H1 (cell line): ENCODE data around the gene MPP2. TPM values are rescaled to one million over a fixed set of nuclear protein-coding genes. Genes with fewer than 3 reads are reported as not detected.

Experiments used
- CTCF ChIA-PET: fragments of 300-600 bp; sonication (Branson Sonifier 250); formaldehyde crosslinking; loops from one replicate; lab custom pipeline; 2021; ENCODE audit not compliant: partially characterized antibody; lab: Charles Lee
- POLR2A ChIA-PET: fragments of 300-600 bp; sonication (Branson Sonifier 250); formaldehyde crosslinking; loops from one replicate; lab custom pipeline; 2021; ENCODE audit warnings: inconsistent platforms; ENCODE audit not compliant: partially characterized antibody; lab: Charles Lee
- DNase-seq, 2 experiments: peaks; one replicate each; pipeline versions ENCODE4 v3.0.0 to v3.0.0-alpha.2; 2010 to 2022; ENCODE audit warnings: low spot score in 2 of 2, low read depth in 1 of 2, mixed read lengths in 1 of 2
- FAIRE-seq: peaks from 2 replicates; lab custom pipeline; 2011; peaks lifted over from hg19 to GRCh38; lab: Jason Lieb, UNC
- H2AFZ ChIP-seq: 2 replicates; pipeline ENCODE4 v1.8.1; 2012; ENCODE audit warnings: low read length, inconsistent platforms
- H2AK5ac ChIP-seq: 2 replicates; pipeline ENCODE4 v1.6.1; 2013; ENCODE audit warnings: low read depth, low read length
- H2BK120ac ChIP-seq: replicated peaks from 2 replicates; pipeline ENCODE3; 2013; ENCODE audit warnings: low read depth, low read length, inconsistent platforms
- H2BK12ac ChIP-seq: 2 replicates; pipeline ENCODE4 v1.6.1; 2013; ENCODE audit warnings: low read depth, low read length
- H2BK15ac ChIP-seq: 2 replicates; pipeline ENCODE4 v1.6.1; 2013; ENCODE audit warnings: low read length
- H2BK20ac ChIP-seq: 2 replicates; pipeline ENCODE4 v1.6.1; 2013; ENCODE audit warnings: low read length
- H2BK5ac ChIP-seq: 2 replicates; pipeline ENCODE4 v1.6.1; 2013; ENCODE audit warnings: low read depth, low read length
- H3K14ac ChIP-seq: 2 replicates; pipeline ENCODE4 v1.6.1; 2013; ENCODE audit warnings: inconsistent platforms; ENCODE audit not compliant: insufficient read length
- H3K18ac ChIP-seq: 2 replicates; pipeline ENCODE4 v1.6.1; 2013; ENCODE audit warnings: low read length; ENCODE audit errors: extremely low read depth
- H3K23ac ChIP-seq: 2 replicates; pipeline ENCODE4 v1.6.1; 2013; ENCODE audit warnings: inconsistent platforms; ENCODE audit not compliant: insufficient read length
- H3K23me2 ChIP-seq: 2 replicates; pipeline ENCODE4 v1.6.1; 2013; ENCODE audit warnings: low read depth, low read length
- H3K27ac ChIP-seq: 2 replicates; pipeline ENCODE4 v1.6.1; 2011; ENCODE audit warnings: low read depth, low read length, inconsistent platforms
- H3K27me3 ChIP-seq, 4 experiments: replicated peaks in 1 of 4; 1 replicate in 1 of 4; 2 replicates in 3 of 4; pipeline versions ENCODE4 v1.6.1 to v1.8.1; 2011 to 2013; ENCODE audit warnings: low read length in 3 of 4, mild to moderate bottlenecking in 3 of 4, inconsistent platforms in 2 of 4, mixed read lengths in 2 of 4, moderate library complexity in 1 of 4; ENCODE audit not compliant: control insufficient read depth in 3 of 4, insufficient read depth in 3 of 4; ENCODE audit errors: extremely low read depth in 1 of 4
- H3K36me3 ChIP-seq, 4 experiments: 2 replicates each; pipeline versions ENCODE4 v1.6.1 to v1.8.1; 2011 to 2013; ENCODE audit warnings: mild to moderate bottlenecking in 4 of 4, low read length in 3 of 4, moderate library complexity in 2 of 4, control low read depth in 1 of 4, inconsistent platforms in 1 of 4; ENCODE audit not compliant: insufficient read depth in 4 of 4, control insufficient read depth in 2 of 4
- H3K4ac ChIP-seq: replicated peaks from 2 replicates; pipeline ENCODE3; 2013; ENCODE audit warnings: low read length, low read depth, mixed read lengths, inconsistent platforms; ENCODE audit not compliant: insufficient read length
- H3K4me1 ChIP-seq, 4 experiments: replicated peaks in 1 of 4; 1 replicate in 1 of 4; 2 replicates in 3 of 4; pipeline versions ENCODE4 v1.6.1 to v1.8.1; 2011 to 2013; ENCODE audit warnings: low read length in 3 of 4, inconsistent platforms in 2 of 4, mixed read lengths in 1 of 4; ENCODE audit not compliant: insufficient read depth in 4 of 4, control insufficient read depth in 3 of 4
- H3K4me2 ChIP-seq, 2 experiments: 2 replicates each; pipeline versions ENCODE4 v1.6.1 to v1.8.1; 2011 to 2013; ENCODE audit warnings: low read depth in 2 of 2, low read length in 2 of 2, control low read depth in 1 of 2, inconsistent platforms in 1 of 2, mild to moderate bottlenecking in 1 of 2; ENCODE audit not compliant: insufficient read depth in 1 of 2
- H3K4me3 ChIP-seq, 4 experiments: fragments of 200-600, 300-600 bp in 1 of 4; sonication (generic), shearing (Covaris generic), sonication (Bioruptor Twin) in 1 of 4; 2 replicates each; pipeline versions ENCODE4 v1.5.1 to v1.8.1; 2011 to 2016; ENCODE audit warnings: low read length in 4 of 4, low read depth in 3 of 4, control low read depth in 2 of 4, inconsistent platforms in 2 of 4, mild to moderate bottlenecking in 2 of 4, mixed read lengths in 1 of 4, moderate library complexity in 1 of 4; ENCODE audit not compliant: insufficient read depth in 2 of 4; ENCODE audit errors: extremely low read depth in 1 of 4
- H3K56ac ChIP-seq: replicated peaks from 2 replicates; pipeline ENCODE3; 2013; ENCODE audit warnings: low read depth, mild to moderate bottlenecking, mixed read lengths, low read length, inconsistent platforms; ENCODE audit not compliant: insufficient read length
- H3K79me1 ChIP-seq: 2 replicates; pipeline ENCODE4 v1.6.1; 2013; ENCODE audit warnings: low read depth, low read length, control low read depth
- H3K79me2 ChIP-seq, 2 experiments: 2 replicates each; pipeline versions ENCODE4 v1.6.1 to v1.8.1; 2012 to 2013; ENCODE audit warnings: low read length in 2 of 2, mild to moderate bottlenecking in 2 of 2, inconsistent platforms in 1 of 2; ENCODE audit not compliant: insufficient read depth in 2 of 2, control insufficient read depth in 1 of 2
- H3K9ac ChIP-seq, 4 experiments: replicated peaks in 1 of 4; 1 replicate in 1 of 4; 2 replicates in 3 of 4; pipeline versions ENCODE4 v1.6.1 to v1.8.1; 2011 to 2013; ENCODE audit warnings: low read depth in 3 of 4, low read length in 3 of 4, control low read depth in 2 of 4, mild to moderate bottlenecking in 2 of 4, moderate library complexity in 2 of 4, inconsistent platforms in 1 of 4; ENCODE audit errors: extremely low read depth in 1 of 4
- H3K9me3 ChIP-seq, 2 experiments: 2 replicates each; pipeline versions ENCODE4 v1.6.1 to v1.8.1; 2012 to 2013; ENCODE audit warnings: mild to moderate bottlenecking in 2 of 2, moderate library complexity in 2 of 2, control low read depth in 1 of 2, inconsistent platforms in 1 of 2, low read depth in 1 of 2, low read length in 1 of 2, mixed read lengths in 1 of 2; ENCODE audit not compliant: insufficient read depth in 2 of 2
- H4K20me1 ChIP-seq, 2 experiments: replicated peaks in 1 of 2; 2 replicates each; pipeline versions ENCODE3 to v1.8.1; 2011 to 2013; ENCODE audit warnings: inconsistent platforms in 2 of 2, low read length in 2 of 2, mild to moderate bottlenecking in 1 of 2; ENCODE audit not compliant: insufficient read depth in 2 of 2, control insufficient read depth in 1 of 2
- H4K5ac ChIP-seq: 2 replicates; pipeline ENCODE4 v1.6.1; 2013; ENCODE audit warnings: low read length, low read depth, mixed read lengths, inconsistent platforms; ENCODE audit not compliant: insufficient read length
- H4K8ac ChIP-seq: 2 replicates; pipeline ENCODE4 v1.8.0; 2013; ENCODE audit warnings: mild to moderate bottlenecking, moderate library complexity, low read length, inconsistent platforms; ENCODE audit not compliant: insufficient read depth; ENCODE audit errors: extremely low read depth
- H4K91ac ChIP-seq: replicated peaks from 2 replicates; pipeline ENCODE3; 2013; ENCODE audit warnings: low read length, mixed read lengths, inconsistent platforms; ENCODE audit not compliant: insufficient read length
- BRCA1 ChIP-seq: IDR thresholded peaks from 2 replicates; pipeline ENCODE4 v1.6.1; 2012; ENCODE audit warnings: low read depth, low read length, improper control_type of control experiment
- EZH2 ChIP-seq: fragments of 200-600 bp; sonication (generic); IDR thresholded peaks from 2 replicates; pipeline ENCODE4 v1.7.1; 2012; ENCODE audit warnings: low read depth, mild to moderate bottlenecking, moderate library complexity, low read length, inconsistent platforms; ENCODE audit not compliant: severe bottlenecking
- NANOG ChIP-seq: IDR thresholded peaks from 2 replicates; pipeline ENCODE4 v1.6.1; 2011; ENCODE audit warnings: low read length, low read depth, mild to moderate bottlenecking, inconsistent platforms; ENCODE audit not compliant: insufficient read depth, poor library complexity, severe bottlenecking
- POLR2AphosphoS5 ChIP-seq: IDR thresholded peaks from 2 replicates; pipeline ENCODE4 v1.6.1; 2011; ENCODE audit warnings: low read depth, low read length
- POU5F1 ChIP-seq: IDR thresholded peaks from 2 replicates; pipeline ENCODE4 v1.6.1; 2011; ENCODE audit warnings: low read depth, mild to moderate bottlenecking, low read length, moderate library complexity
- RBBP5 ChIP-seq: IDR thresholded peaks from 2 replicates; pipeline ENCODE4 v1.7.1; 2012; ENCODE audit warnings: low read depth, mild to moderate bottlenecking, inconsistent platforms, low read length, moderate library complexity, borderline replicate concordance
- RXRA ChIP-seq: IDR thresholded peaks from 2 replicates; pipeline ENCODE4 v1.6.1; 2011; ENCODE audit warnings: low read depth, mild to moderate bottlenecking, low read length, moderate library complexity; ENCODE audit not compliant: insufficient read depth
- SP2 ChIP-seq: IDR thresholded peaks from 2 replicates; pipeline ENCODE4 v1.6.1; 2012; ENCODE audit warnings: mild to moderate bottlenecking, low read length, inconsistent platforms
- SUZ12 ChIP-seq: fragments of 200-600 bp; sonication (generic); IDR thresholded peaks from 2 replicates; pipeline ENCODE4 v1.6.1; 2012; ENCODE audit warnings: mild to moderate bottlenecking, inconsistent platforms, low read length, moderate library complexity, mixed read lengths
- TAF1 ChIP-seq: IDR thresholded peaks from 2 replicates; pipeline ENCODE4 v1.6.1; 2011; ENCODE audit warnings: mild to moderate bottlenecking, low read depth, low read length
- TEAD4 ChIP-seq: IDR thresholded peaks from 2 replicates; pipeline ENCODE4 v1.6.1; 2012; ENCODE audit warnings: low read depth, low read length, inconsistent platforms, mixed read lengths
- WGBS, 2 experiments: shearing (Covaris generic) in 1 of 2; methylation state at CpG; one replicate each; pipeline versions ENCODE4 v1.1.6 to v1.1.7; 2013 to 2015; ENCODE audit warnings: low lambda C conversion rate in 2 of 2, mixed read lengths in 2 of 2, inconsistent platforms in 1 of 2, low coverage in 1 of 2, missing lambda C conversion rate in 1 of 2; ENCODE audit not compliant: insufficient replicate concordance in 2 of 2, insufficient coverage in 1 of 2, insufficient read length in 1 of 2; ENCODE audit errors: extremely low coverage in 1 of 2, missing lambda C conversion rate in 1 of 2; 5-methylcytosine and 5-hydroxymethylcytosine counted together
- polyA plus RNA-seq, 7 experiments: library from polyadenylated mRNA; depleted of rRNA in 3 of 7; stranded (reverse) in 5 of 7; unstranded in 2 of 7; fragments of >200 nt in 5 of 7; fragments of 200-250 nt in 2 of 7; gene quantifications; 1 replicate in 5 of 7; 2 replicates in 1 of 7; 4 replicates in 1 of 7; pipeline versions ENCODE4 v1.2.1 to v1.2.3, GENCODE V29; 2011 to 2013; ENCODE audit warnings: missing spikeins in 2 of 7, mixed read lengths in 2 of 7
- total RNA-seq: library from RNA; stranded (reverse); fragmentation: NEBNext Ultra II Directional; extraction: Animal tissue kit (Norgen Biotek cat#: 25700); gene quantifications from 2 replicates; pipeline ENCODE4 v1.2.1, GENCODE V29; 2021
- TF ChIP-seq, protein P1 (sequence below): IDR thresholded peaks from 2 replicates; pipeline ENCODE4 v1.6.1; 2011; ENCODE audit warnings: low read depth, mild to moderate bottlenecking, low read length; ENCODE audit not compliant: insufficient read depth

Gene MPP2
- total and polyA plus RNA-seq, 2 of the 8 experiments (the other 6 are each of a cell fraction or from before 2014, with no cell fraction given): 30.9 to 34.1 TPM

DNA sequence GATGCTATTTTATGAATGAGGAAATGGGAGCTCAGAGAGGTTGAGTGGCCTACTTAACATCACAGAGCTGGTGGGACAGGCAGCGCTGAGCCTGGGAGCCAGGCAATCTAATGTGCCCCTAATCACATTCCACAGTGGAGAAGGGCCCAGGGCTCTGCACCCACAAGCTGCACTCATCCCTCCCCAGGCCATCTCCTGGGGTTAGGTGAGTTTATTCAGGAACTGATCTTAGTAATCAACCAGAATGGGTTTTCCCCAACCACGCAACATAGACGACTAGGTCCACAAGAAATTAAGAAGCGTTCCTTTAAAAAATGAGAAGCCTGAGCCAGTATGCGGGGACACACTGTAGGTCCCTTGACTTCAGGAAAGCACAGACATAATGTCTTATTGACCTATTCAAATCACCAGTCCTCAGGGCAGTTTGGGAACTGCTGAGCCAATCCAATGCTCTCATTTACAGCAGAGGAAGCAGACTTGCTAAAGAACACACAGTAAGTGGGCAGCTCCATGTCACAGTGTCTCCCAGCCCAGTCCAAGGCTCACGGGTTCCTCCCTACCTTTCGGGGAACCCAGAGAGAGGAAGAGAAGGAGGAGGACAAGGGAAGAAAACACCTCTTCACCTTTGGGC, 76.7 kb downstream of the MPP2 start:
- Histone ChIP-seq H3K23ac (no peak overlapping the region), H3K9me3 (peaks cover 0 to 4% of the 10 kb centered on the region in 2 experiments; a peak in 2 of 4 replicates), H2BK20ac (no peak overlapping the region), H2AK5ac (no peak overlapping the region), H3K36me3 (peaks cover 0 to 4% (median 0%) of the 10 kb centered on the region in 4 experiments; a peak in 3 of 8 replicates), H3K23me2 (peaks cover 10% of the 10 kb centered on the region; the same call in 1 of the 2 replicates), H2BK12ac (no peak overlapping the region), H3K27me3 (peaks cover 0 to 15% (median 13%) of the 10 kb centered on the region in 4 experiments; a peak in 6 of 7 replicates), H3K9ac (no peak overlapping the region), H2BK120ac (no peak overlapping the region), H4K5ac (no peak overlapping the region), H2BK5ac (no peak overlapping the region), H4K91ac (no peak overlapping the region), H4K20me1 (peaks cover 0 to 2% of the 10 kb centered on the region in 2 experiments), H2AFZ (no peak overlapping the region), H3K14ac (no peak overlapping the region), H2BK15ac (no peak overlapping the region), H3K18ac (no peak overlapping the region), H4K8ac (no peak overlapping the region), H3K56ac (no peak overlapping the region), H3K4ac (no peak overlapping the region), H3K4me3 (no peak overlapping the region), H3K79me2 (no peaks in the 10 kb centered on the region), H3K4me2 (no peak overlapping the region), H3K79me1 (no peaks in the 10 kb centered on the region), H3K27ac (no peak overlapping the region), H3K4me1 (peaks cover 0 to 11% (median 6%) of the 10 kb centered on the region in 4 experiments; a peak in 5 of 7 replicates)
- POLR2A ChIA-PET: interaction anchor here (1.1 kb wide), 1 partner anchor 51 kb away, joined by 3 read pairs; the partner anchor contains the start of gene CFAP97D1
- DNase-seq: no peak
- CTCF ChIA-PET: interaction anchor here (0.6 to 2.2 kb wide), 7 partner anchors 10 to 713 kb away, joined by 3 to 10 read pairs (median 4); partner anchors contain the start of gene CD300LG
- 98% methylated on average over 7 of the region's 7 CpGs; no CpG with 5 or more reads in 1 of the 2 experiments for WGBS, 2 experiments
- FAIRE-seq: no peak
- TF ChIP-seq BRCA1: no peak
- no peak for TF ChIP-seq RXRA
- no peak for TF ChIP-seq POLR2AphosphoS5
- TF ChIP-seq RBBP5: no peak
- no peak for TF ChIP-seq EZH2
- no peak for TF ChIP-seq POU5F1
- TF ChIP-seq SP2: no peak
- no peak for TF ChIP-seq NANOG
- TF ChIP-seq, protein P1, sequence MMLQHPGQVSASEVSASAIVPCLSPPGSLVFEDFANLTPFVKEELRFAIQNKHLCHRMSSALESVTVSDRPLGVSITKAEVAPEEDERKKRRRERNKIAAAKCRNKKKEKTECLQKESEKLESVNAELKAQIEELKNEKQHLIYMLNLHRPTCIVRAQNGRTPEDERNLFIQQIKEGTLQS: no peak
- no peak for TF ChIP-seq SUZ12
- TF ChIP-seq TAF1: no peak
- TF ChIP-seq TEAD4: no peak
